Mononuclear cell (primary cell): Measurements from ENCODE around the gene CFAP57. TPM values are rescaled to one million over a fixed set of nuclear protein-coding genes. Genes with fewer than 3 reads are reported as not detected.
"Not testable (repeated sequence)": the region's sequence is repeated elsewhere in the genome, so short reads cannot be mapped to it uniquely, and the experiment has no call there.

Experiments
- H3K27me3 ChIP-seq: 2 replicates; pipeline ENCODE4 v1.6.0; 2011; ENCODE audit warnings: low read length, control low read depth; ENCODE audit not compliant: insufficient read depth
- H3K4me1 ChIP-seq: 2 replicates; pipeline ENCODE4 v1.5.1; 2011; ENCODE audit warnings: mild to moderate bottlenecking, low read length, control low read depth; ENCODE audit not compliant: insufficient read depth
- H3K4me3 ChIP-seq: 2 replicates; pipeline ENCODE4 v1.5.1; 2011; ENCODE audit warnings: mild to moderate bottlenecking, low read length, moderate library complexity
- H3K9me3 ChIP-seq: 2 replicates; pipeline ENCODE4 v1.5.1; 2011; ENCODE audit warnings: low read depth, mild to moderate bottlenecking, control low read depth, low read length
- total RNA-seq: library from RNA; depleted of rRNA; stranded (reverse); fragments of >200 nt; gene quantifications from one replicate; pipeline ENCODE4 v1.2.3, GENCODE V29; 2012

The CFAP57 gene
- total RNA-seq, result 0.10 TPM

GRCh38 chr1:43171876-43172526, at the start of gene CFAP57, which contains the start of gene EBNA1BP2:
Gene CFAP57 (plus strand): TSS chr1:43172330. CDS start chr1:43172754, 424 bp downstream.
Gene EBNA1BP2 (minus strand): TSS chr1:43172290. CDS start chr1:43172118, 172 bp downstream.
- Histone ChIP-seq H3K27me3 (peaks cover 13% of the 10 kb centered on the region), H3K4me1 (peaks cover 9% of the 10 kb centered on the region)

GRCh38 chr1:43123031-43123430, 49.1 kb upstream of the CFAP57 start:
- no peaks in the 10 kb centered on the region for H3K4me1 ChIP-seq
- H3K9me3 ChIP-seq, result no peaks in the 10 kb centered on the region
- no peak overlapping the region for H3K4me3 ChIP-seq
- peaks cover 7% of the 10 kb centered on the region for H3K27me3 ChIP-seq

More at GRCh38 chr1:43171876-43172526, at the start of gene CFAP57, which contains the start of gene EBNA1BP2:
- Histone ChIP-seq H3K4me3 (peak within 1 kb of the TSS; percentile 69), H3K9me3 (no peaks in the 10 kb centered on the region)

GRCh38 chr1:43128816-43129215, 43.3 kb upstream of the CFAP57 start:
- peaks cover 12% of the 10 kb centered on the region for H3K27me3 ChIP-seq
- no peaks in the 10 kb centered on the region for H3K9me3 ChIP-seq
- no peak overlapping the region for H3K4me3 ChIP-seq
- no peaks in the 10 kb centered on the region for H3K4me1 ChIP-seq

DNA sequence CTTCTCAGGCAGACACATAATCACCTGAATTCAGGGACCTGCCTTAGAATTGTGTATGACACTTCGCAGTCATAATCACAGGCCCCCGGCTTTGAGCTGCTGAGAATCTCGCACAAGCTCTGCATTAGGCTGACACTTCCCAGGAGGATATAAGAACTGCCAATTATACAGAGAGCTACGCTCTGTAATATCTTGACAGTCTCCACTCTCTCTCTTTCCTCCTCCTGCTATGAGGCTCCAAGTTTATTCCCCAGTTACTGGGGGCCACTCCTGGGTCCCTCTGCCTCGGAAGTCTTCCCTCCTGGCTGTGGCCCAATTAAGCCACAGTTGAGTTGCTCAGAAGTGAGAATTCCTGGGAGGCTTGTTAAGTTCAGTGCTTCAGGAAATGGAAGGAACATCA, 42.7 kb upstream of the CFAP57 start:
- peaks cover 12% of the 10 kb centered on the region for H3K27me3 ChIP-seq

DNA sequence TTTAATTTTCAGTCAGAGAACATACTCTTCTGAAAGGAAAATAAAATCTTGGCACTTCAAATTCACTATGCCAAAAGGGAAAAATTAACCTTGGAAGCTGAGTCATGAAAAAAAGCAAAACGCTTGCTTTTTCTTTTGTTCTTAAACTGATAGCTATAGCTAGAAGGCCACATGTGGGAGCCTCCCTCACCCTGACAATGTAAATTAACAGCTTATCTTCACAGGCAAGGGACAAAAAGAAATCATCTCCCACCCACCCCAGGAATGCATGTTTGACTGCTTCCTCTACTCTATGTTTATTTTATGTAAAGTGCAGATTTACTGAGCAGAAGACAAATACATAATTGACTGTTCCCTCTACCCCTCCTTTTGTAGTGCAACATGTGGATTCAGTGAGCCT, 38.1 kb upstream of the CFAP57 start:
- no peaks in the 10 kb centered on the region for H3K4me1 ChIP-seq
- H3K27me3 ChIP-seq, result peaks cover 9% of the 10 kb centered on the region
- H3K9me3 ChIP-seq, result no peaks in the 10 kb centered on the region
- no peak overlapping the region for H3K4me3 ChIP-seq

More for the DNA sequence above, 42.7 kb upstream of the CFAP57 start:
- Histone ChIP-seq H3K4me1 (no peaks in the 10 kb centered on the region), H3K9me3 (no peaks in the 10 kb centered on the region), H3K4me3 (no peak overlapping the region)

GRCh38 chr1:43134640-43135039, 37.5 kb upstream of the CFAP57 start:
- Histone ChIP-seq H3K27me3 (peaks cover 9% of the 10 kb centered on the region), H3K9me3 (no peaks in the 10 kb centered on the region), H3K4me1 (no peaks in the 10 kb centered on the region), H3K4me3 (no peak overlapping the region)

GRCh38 chr1:43135857-43136781, 36.0 kb upstream of the CFAP57 start:
- H3K9me3 ChIP-seq, result no peaks in the 10 kb centered on the region

DNA sequence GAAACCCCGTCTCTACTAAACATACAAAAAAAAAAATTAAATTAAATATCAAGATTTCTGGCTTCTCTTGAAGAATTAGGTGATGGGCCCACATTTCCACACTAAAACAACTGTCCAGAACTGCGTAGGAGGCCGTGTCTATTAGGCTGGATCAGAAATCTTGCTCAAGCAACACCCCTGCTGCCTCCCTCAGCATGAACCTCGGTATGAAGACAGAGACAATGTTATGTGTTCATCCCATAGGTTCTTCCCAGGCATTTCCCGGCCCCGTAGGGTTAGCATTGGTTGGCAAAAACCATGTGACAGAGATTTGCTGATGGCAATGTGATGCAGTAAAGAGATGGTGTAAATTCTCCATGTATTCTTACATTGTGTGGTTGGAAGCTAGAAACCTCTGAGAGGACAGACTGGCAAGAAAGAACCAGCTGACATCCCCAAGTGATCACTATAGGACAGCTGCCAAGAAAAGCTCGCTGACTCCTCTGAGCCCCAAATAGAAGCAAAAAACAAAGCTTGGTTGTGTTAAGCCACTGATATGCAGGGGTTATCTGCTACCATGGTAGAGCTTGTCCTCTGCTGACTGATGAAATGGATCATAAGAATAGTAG, 34.6 kb upstream of the CFAP57 start:
- H3K27me3 ChIP-seq, result peaks cover 10% of the 10 kb centered on the region
- H3K4me1 ChIP-seq, result no peaks in the 10 kb centered on the region
- no peak overlapping the region for H3K4me3 ChIP-seq
- H3K9me3 ChIP-seq, result no peaks in the 10 kb centered on the region

More at GRCh38 chr1:43135857-43136781, 36.0 kb upstream of the CFAP57 start:
- Histone ChIP-seq H3K27me3 (peaks cover 11% of the 10 kb centered on the region), H3K4me1 (no peaks in the 10 kb centered on the region), H3K4me3 (no peak overlapping the region)

- not testable (repeated sequence) for H3K4me3 ChIP-seq, H3K4me1 ChIP-seq, H3K9me3 ChIP-seq
- H3K27me3 ChIP-seq, result peaks cover 16% of the 10 kb centered on the region
These were observed 32.8 kb upstream of the CFAP57 start for GRCh38 chr1:43139295-43139694.

- no peak overlapping the region for H3K4me3 ChIP-seq
- H3K27me3 ChIP-seq, result peaks cover 19% of the 10 kb centered on the region
- H3K9me3 ChIP-seq, result no peaks in the 10 kb centered on the region
- H3K4me1 ChIP-seq, result no peaks in the 10 kb centered on the region
These were observed 32.1 kb upstream of the CFAP57 start for GRCh38 chr1:43140010-43140409.

- Histone ChIP-seq H3K27me3 (peaks cover 23% of the 10 kb centered on the region), H3K4me1 (no peaks in the 10 kb centered on the region), H3K9me3 (no peaks in the 10 kb centered on the region), H3K4me3 (no peak overlapping the region)
These were observed 31.5 kb upstream of the CFAP57 start for GRCh38 chr1:43140583-43140982.

DNA sequence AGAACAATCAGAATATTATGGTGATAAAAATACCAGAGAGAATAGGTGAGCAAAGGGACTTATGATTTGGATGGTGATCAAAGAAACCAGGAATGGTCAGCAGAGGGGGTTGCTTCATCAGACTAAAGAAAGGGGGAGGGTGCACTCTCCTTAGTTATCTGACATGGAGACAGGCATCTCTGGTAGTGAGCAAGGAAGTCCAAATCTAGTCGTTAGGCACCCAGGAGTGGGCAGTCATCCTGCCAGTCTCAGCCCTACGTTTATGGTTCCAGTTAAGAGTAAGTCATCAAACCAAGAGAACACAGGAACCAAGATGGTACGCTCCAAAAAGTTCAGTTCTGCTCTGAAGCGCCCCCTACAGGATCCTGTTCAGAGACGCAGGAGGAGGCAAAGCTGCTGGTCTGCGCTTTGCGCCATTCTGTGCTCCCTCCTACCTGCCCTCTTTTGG, 28.7 kb upstream of the CFAP57 start:
- peaks cover 7% of the 10 kb centered on the region for H3K4me1 ChIP-seq
- no peaks in the 10 kb centered on the region for H3K9me3 ChIP-seq
- H3K27me3 ChIP-seq, result peaks cover 50% of the 10 kb centered on the region
- no peak overlapping the region for H3K4me3 ChIP-seq

- H3K4me1 ChIP-seq, result peaks cover 7% of the 10 kb centered on the region
- no peak overlapping the region for H3K4me3 ChIP-seq
- H3K27me3 ChIP-seq, result peaks cover 58% of the 10 kb centered on the region
- no peaks in the 10 kb centered on the region for H3K9me3 ChIP-seq
These were observed 27.9 kb upstream of the CFAP57 start for GRCh38 chr1:43144237-43144636.

GRCh38 chr1:43147625-43148327, 24.4 kb upstream of the CFAP57 start:
- Histone ChIP-seq H3K27me3 (peaks cover 61% of the 10 kb centered on the region), H3K9me3 (no peaks in the 10 kb centered on the region), H3K4me3 (no peak overlapping the region), H3K4me1 (peaks cover 7% of the 10 kb centered on the region)
